ENCODE measurements around the gene C17orf50.

DNA sequence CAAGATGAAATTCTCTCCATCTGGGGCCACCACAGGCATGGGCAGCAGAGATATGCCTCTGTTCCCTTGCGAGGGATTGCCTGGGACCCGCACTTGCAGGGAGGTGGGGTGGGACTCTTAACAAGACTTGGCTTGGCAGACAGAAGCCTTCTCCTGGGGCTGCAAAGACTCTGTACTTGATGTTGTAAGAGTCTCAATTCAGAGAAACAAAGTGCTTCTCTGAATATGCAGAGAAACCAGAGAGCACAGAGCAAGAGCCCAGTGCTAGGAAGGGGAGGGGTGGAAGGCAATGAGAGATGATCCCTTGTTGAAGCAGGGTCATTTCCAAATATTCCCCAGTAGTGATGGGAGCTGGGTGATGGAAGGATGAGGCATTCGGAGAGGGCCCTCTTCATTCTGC is 32.6 kb downstream of the C17orf50 start:
- TF ChIP-seq POLR2A (IDR thresholded peaks at IDR 0.05) (no peak), EP300 (IDR thresholded peaks at IDR 0.05) (no peak)
- TF ChIP-seq, protein P1, sequence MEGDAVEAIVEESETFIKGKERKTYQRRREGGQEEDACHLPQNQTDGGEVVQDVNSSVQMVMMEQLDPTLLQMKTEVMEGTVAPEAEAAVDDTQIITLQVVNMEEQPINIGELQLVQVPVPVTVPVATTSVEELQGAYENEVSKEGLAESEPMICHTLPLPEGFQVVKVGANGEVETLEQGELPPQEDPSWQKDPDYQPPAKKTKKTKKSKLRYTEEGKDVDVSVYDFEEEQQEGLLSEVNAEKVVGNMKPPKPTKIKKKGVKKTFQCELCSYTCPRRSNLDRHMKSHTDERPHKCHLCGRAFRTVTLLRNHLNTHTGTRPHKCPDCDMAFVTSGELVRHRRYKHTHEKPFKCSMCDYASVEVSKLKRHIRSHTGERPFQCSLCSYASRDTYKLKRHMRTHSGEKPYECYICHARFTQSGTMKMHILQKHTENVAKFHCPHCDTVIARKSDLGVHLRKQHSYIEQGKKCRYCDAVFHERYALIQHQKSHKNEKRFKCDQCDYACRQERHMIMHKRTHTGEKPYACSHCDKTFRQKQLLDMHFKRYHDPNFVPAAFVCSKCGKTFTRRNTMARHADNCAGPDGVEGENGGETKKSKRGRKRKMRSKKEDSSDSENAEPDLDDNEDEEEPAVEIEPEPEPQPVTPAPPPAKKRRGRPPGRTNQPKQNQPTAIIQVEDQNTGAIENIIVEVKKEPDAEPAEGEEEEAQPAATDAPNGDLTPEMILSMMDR (IDR thresholded peaks at IDR 0.05) = no peak

Measured in ovary (tissue), 3 donors.